HG03439 (cell line): Measurements from ENCODE around the gene LAMA3.
"Not testable (repeated sequence)": the region's sequence is repeated elsewhere in the genome, so short reads cannot be mapped to it uniquely, and the experiment has no call there.

Experiments used
- ATAC-seq: cut with Tn5 transposase; IDR thresholded peaks from one replicate; pipeline ENCODE4 v1.9.1; 2021; ENCODE audit warnings: mild to moderate bottlenecking, moderate library complexity; ENCODE audit not compliant: unreplicated experiment

Gene LAMA3

GRCh38 chr18:23702606-23703005 lies 13.4 kb downstream of the LAMA3 start:
- no peak for ATAC-seq

GRCh38 chr18:23703057-23703986 lies 14.1 kb downstream of the LAMA3 start:
- ATAC-seq = no peak

- ATAC-seq = no peak
Measured at GRCh38 chr18:23703987-23704384, 14.7 kb downstream of the LAMA3 start.

GRCh38 chr18:23704806-23705205 lies 15.6 kb downstream of the LAMA3 start:
- no peak for ATAC-seq

- no peak for ATAC-seq
Measured at GRCh38 chr18:23706971-23707640, 17.9 kb downstream of the LAMA3 start.

GRCh38 chr18:23710068-23710527 lies 20.8 kb downstream of the LAMA3 start:
- ATAC-seq = no peak

GRCh38 chr18:23710946-23711345 lies 21.7 kb downstream of the LAMA3 start:
- no peak for ATAC-seq

- no peak for ATAC-seq
Measured at GRCh38 chr18:23711426-23711825, 22.2 kb downstream of the LAMA3 start.

GRCh38 chr18:23712445-23712844 lies 23.2 kb downstream of the LAMA3 start:
- ATAC-seq = no peak

- ATAC-seq = no peak
Measured at GRCh38 chr18:23714576-23714975, 25.3 kb downstream of the LAMA3 start.

GRCh38 chr18:23716079-23716478 lies 26.8 kb downstream of the LAMA3 start:
- not testable (repeated sequence) for ATAC-seq

- no peak for ATAC-seq
Measured at GRCh38 chr18:23716516-23716915, 27.3 kb downstream of the LAMA3 start.

- ATAC-seq = no peak
Measured at GRCh38 chr18:23716966-23717365, 27.7 kb downstream of the LAMA3 start.

- no peak for ATAC-seq
Measured at GRCh38 chr18:23718243-23718720, 29.0 kb downstream of the LAMA3 start.

- no peak for ATAC-seq
Measured at GRCh38 chr18:23718731-23719130, 29.5 kb downstream of the LAMA3 start.

- no peak for ATAC-seq
Measured at GRCh38 chr18:23719634-23720201, 30.5 kb downstream of the LAMA3 start.

- no peak for ATAC-seq
Measured at GRCh38 chr18:23721696-23722480, 32.6 kb downstream of the LAMA3 start.

- no peak for ATAC-seq
Measured at GRCh38 chr18:23722646-23723045, 33.4 kb downstream of the LAMA3 start.

GRCh38 chr18:23723121-23723520 lies 33.9 kb downstream of the LAMA3 start:
- no peak for ATAC-seq

GRCh38 chr18:23724681-23725080 lies 35.4 kb downstream of the LAMA3 start:
- ATAC-seq = no peak

GRCh38 chr18:23725351-23725750 lies 36.1 kb downstream of the LAMA3 start:
- no peak for ATAC-seq
